Ovary (tissue), 9 donors: ENCODE data around the gene SHF. TPM values are rescaled to one million over a fixed set of nuclear protein-coding genes. Genes with fewer than 3 reads are reported as not detected.

Experiments used
- DNase-seq, 5 donors: peaks; one replicate each; pipeline ENCODE4 v3.0.0-alpha.2; 2019 to 2020
- H3K27ac ChIP-seq, 2 donors: fragments of 200-600 bp; one replicate each; pipeline versions ENCODE4 v1.5.1 to v1.8.0; 2019 to 2022
- H3K27me3 ChIP-seq: fragments of 200-600 bp; one replicate; pipeline ENCODE4 v1.8.0; 2022
- H3K36me3 ChIP-seq: fragments of 200-600 bp; sonication (generic); one replicate; pipeline ENCODE4 v1.5.1; 2019
- H3K4me1 ChIP-seq: one replicate; pipeline ENCODE4 v1.8.1; 2013; ENCODE audit warnings: mild to moderate bottlenecking, moderate library complexity; ENCODE audit not compliant: insufficient read depth
- H3K4me3 ChIP-seq: fragments of 200-600 bp; sonication (generic); one replicate; pipeline ENCODE4 v1.5.1; 2017
- H3K9me3 ChIP-seq, 2 donors: fragments of 200-600 bp in 1 of 2; sonication (generic) in 1 of 2; one replicate each; pipeline versions ENCODE4 v1.5.1 to v1.8.1; 2013 to 2019; ENCODE audit warnings: mild to moderate bottlenecking in 1 of 2, moderate library complexity in 1 of 2
- EP300 ChIP-seq: sonication (generic); formaldehyde crosslinking; IDR thresholded peaks from one replicate; pipeline ENCODE4 v1.6.1; 2017; ENCODE audit warnings: antibody characterized with exemption
- POLR2A ChIP-seq: fragments of 450-650 bp; IDR thresholded peaks from one replicate; pipeline ENCODE4 v1.6.1; 2017; ENCODE audit warnings: antibody characterized with exemption, mild to moderate bottlenecking, moderate library complexity
- WGBS, 3 donors: extraction: QIAGEN DNeasy Blood & Tissue Kit in 1 of 3; methylation state at CpG; one replicate each; pipeline versions ENCODE4 v1.1.5 to v1.1.7; 2013 to 2017; 5-methylcytosine and 5-hydroxymethylcytosine counted together
- intact Hi-C, 4 donors: fragments of 100-400 bp; cut with DNase I; formaldehyde crosslinking; loops; one replicate each; pipeline versions ENCODE4 v1.11.0 to v1.15.1; 2022 to 2023
- polyA plus RNA-seq, 2 donors: library from polyadenylated mRNA; stranded (reverse); fragments of 200-250 nt in 1 of 2; fragments of 350-450 nt in 1 of 2; fragmentation: Illumina TruSeq in 1 of 2; extraction: RNeasy Lipid Tissue Mini Kit (QIAGEN cat#74804) in 1 of 2; gene quantifications; one replicate each; pipeline ENCODE4 v1.2.3, GENCODE V29; 2013 to 2014
- total RNA-seq, 7 donors: library from RNA; depleted of rRNA in 2 of 7; stranded (reverse); fragments of >200 nt in 2 of 7; fragmentation: NEBNext Ultra II Directional in 3 of 7; extraction: Animal tissue kit (Norgen Biotek cat#: 25700) in 3 of 7; gene quantifications; one replicate each; pipeline versions ENCODE4 v1.1.0 to v1.2.4, GENCODE V29; 2016 to 2023
- TF ChIP-seq, protein P1 (sequence below), 3 donors: fragments of 450-650 bp in 2 of 3; fragments of 200-600 bp in 1 of 3; IDR thresholded peaks; one replicate each; pipeline versions ENCODE4 v1.5.1 to v1.8.0; 2016 to 2022; ENCODE audit warnings: antibody characterized with exemption in 3 of 3, mild to moderate bottlenecking in 1 of 3
- donor health status: DM: no; HTN: no; CAD: no; lungs with moderate emphysema.
- donor health status: DM: no; HTN: no; CAD: no.
- donor health status: Bipolar disorder and iron deficiency.
- donor health status: DM: yes; HTN: yes; CAD: no.
- donor health status: DM: no; HTN: no; CAD: no.
- donor health status: DM: yes; HTN: yes; CAD: no.

Gene SHF
- total and polyA plus RNA-seq, 9 donors: 17.5 to 45.3 (median 30.5) TPM

DNA sequence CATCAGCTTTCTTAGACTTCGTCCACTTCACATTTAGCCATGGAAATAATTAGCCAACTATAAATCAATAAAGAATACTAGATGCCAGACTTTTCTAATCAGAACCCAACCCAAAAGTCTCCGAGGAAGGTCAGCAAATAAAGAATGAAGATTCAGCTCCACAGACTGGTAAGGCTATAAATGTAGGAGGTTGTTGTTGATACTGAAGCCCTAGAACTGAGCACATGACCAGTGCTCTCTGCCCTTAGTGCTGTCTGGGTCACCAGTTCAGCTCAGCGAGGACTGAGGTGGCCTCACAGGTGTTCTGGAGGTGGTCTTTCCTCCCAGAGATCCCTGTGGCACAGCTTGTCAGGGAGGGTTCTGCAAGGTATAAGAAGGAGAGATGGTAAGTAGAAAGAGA is 43.4 kb upstream of the SHF start:
- H3K27ac ChIP-seq: no peak overlapping the region
- no peaks in the 10 kb centered on the region for H3K9me3 ChIP-seq
- H3K27me3 ChIP-seq: no peaks in the 10 kb centered on the region
- intact Hi-C loops: no loop called here
- no peak overlapping the region for H3K4me3 ChIP-seq
- H3K36me3 ChIP-seq: no peaks in the 10 kb centered on the region
- DNase-seq: no peak
- H3K4me1 ChIP-seq: no peaks in the 10 kb centered on the region
- TF ChIP-seq, protein P1, sequence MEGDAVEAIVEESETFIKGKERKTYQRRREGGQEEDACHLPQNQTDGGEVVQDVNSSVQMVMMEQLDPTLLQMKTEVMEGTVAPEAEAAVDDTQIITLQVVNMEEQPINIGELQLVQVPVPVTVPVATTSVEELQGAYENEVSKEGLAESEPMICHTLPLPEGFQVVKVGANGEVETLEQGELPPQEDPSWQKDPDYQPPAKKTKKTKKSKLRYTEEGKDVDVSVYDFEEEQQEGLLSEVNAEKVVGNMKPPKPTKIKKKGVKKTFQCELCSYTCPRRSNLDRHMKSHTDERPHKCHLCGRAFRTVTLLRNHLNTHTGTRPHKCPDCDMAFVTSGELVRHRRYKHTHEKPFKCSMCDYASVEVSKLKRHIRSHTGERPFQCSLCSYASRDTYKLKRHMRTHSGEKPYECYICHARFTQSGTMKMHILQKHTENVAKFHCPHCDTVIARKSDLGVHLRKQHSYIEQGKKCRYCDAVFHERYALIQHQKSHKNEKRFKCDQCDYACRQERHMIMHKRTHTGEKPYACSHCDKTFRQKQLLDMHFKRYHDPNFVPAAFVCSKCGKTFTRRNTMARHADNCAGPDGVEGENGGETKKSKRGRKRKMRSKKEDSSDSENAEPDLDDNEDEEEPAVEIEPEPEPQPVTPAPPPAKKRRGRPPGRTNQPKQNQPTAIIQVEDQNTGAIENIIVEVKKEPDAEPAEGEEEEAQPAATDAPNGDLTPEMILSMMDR (IDR thresholded peaks at IDR 0.05): no peak
- TF ChIP-seq POLR2A (no peak), EP300 (no peak)
- WGBS, 3 donors: 51 to 57% (median 56%) methylated on average over 3 of the region's 3 CpGs

DNA sequence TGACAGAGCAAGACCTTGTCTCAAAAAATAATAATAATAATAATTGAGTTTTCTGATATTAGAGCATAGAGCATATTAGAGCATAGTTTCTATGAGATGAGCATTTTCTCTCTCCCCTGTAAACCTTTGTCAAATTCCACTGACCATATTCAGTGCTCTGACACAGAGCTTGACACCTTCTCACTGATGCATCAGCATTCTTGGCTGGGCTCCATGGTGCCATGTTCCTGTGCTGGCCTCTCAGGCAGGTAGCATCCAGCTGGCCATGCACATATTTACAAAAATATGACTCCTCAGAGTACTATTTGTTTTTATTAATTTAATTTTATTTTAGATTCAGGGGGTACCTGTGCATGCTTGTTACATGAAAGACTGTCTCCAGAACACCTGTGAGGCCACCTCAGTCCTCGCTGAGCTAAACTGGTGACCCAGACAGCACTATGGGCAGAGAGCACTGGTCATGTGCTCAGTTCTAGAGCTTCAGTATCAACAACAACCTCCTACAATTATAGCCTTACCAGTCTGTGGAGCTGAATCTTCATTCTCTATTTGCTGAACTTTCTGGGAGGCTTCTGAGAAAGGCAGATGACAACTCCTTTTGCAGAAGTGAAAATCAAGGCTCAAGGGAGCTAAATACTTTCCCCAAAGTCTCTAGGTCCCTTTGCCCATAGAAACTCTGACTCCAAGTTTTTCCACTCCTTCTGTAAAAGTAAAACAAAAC is 42.6 kb upstream of the SHF start:
- H3K27ac ChIP-seq: no peak overlapping the region
- TF ChIP-seq, protein P1 (IDR thresholded peaks at IDR 0.05): no peak
- TF ChIP-seq EP300: no peak
- no peak for DNase-seq
- H3K36me3 ChIP-seq: no peaks in the 10 kb centered on the region
- no peak overlapping the region for H3K4me3 ChIP-seq
- no peaks in the 10 kb centered on the region for H3K27me3 ChIP-seq
- 0 to 52% (median 3%) methylated on average over 1 of the region's 1 CpG for WGBS, 3 donors
- H3K4me1 ChIP-seq: no peaks in the 10 kb centered on the region
- H3K9me3 ChIP-seq: no peaks in the 10 kb centered on the region
- intact Hi-C loops: no loop called here

DNA sequence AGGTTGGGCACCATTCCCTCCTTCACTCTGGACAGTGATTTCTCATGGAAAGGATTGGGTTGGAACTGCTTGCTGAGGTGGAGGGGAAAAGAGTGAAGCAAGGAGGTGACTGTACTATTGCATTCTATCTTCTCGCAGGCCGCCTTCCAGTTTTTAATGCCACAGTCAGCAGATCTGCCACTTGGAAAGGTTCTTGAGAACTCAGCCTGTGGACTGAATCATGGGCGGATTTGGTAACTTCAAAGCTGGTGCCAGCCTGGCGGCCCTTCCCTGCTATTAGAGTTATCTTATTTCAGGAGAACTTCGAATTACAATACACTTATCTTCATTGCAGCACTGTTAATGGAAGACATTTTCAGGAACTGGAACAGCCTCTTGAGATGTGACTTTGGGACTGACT is 41.2 kb upstream of the SHF start:
- H3K27me3 ChIP-seq: no peaks in the 10 kb centered on the region
- 79 to 91% (median 84%) methylated on average over 5 of the region's 5 CpGs for WGBS, 3 donors
- H3K36me3 ChIP-seq: no peaks in the 10 kb centered on the region
- DNase-seq: no peak
- H3K4me1 ChIP-seq: no peaks in the 10 kb centered on the region
- H3K27ac ChIP-seq: no peak overlapping the region
- H3K9me3 ChIP-seq: no peaks in the 10 kb centered on the region
- TF ChIP-seq, protein P1 (IDR thresholded peaks at IDR 0.05): no peak
- TF ChIP-seq POLR2A (no peak), EP300 (no peak)
- no peak overlapping the region for H3K4me3 ChIP-seq
- intact Hi-C loops: no loop called here

DNA sequence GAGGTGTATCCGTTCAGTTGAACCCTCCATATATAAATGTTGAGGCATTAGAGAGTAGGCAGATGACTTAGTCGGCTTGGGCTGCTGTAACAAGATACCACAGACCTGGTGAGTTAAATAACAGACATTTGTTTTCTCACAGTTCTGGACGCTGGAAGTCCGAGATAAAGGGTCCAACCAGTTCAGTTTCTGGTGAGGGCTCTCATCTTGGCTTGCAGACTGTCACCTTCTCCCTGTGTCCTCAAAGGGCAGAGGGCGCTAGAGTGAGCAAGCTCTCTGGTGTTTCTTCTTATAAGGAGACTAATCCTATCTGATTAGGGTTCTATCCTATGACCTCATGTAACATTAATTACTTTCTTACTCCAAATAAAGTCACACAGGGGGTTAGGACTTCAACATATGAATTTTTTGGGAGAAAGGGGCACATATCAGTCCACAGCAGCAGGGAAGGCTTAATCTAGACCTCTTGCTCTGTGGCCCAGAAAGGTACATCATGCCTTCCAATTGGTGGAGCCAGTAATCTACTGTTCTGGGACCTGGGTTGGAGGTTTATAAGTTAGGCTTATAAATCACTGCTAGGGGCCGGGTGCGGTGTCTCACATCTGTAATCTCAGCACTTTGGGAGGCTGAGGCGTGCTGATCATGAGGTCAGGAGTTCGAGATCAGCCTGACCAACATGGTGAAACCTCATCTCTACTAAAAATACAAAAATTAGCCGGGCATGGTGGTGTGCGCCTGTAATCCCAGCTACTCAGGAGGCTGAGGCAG is 37.9 kb upstream of the SHF start:
- intact Hi-C loops: no loop called here
- no peak overlapping the region for H3K27ac ChIP-seq
- H3K4me1 ChIP-seq: no peaks in the 10 kb centered on the region
- H3K27me3 ChIP-seq: no peaks in the 10 kb centered on the region
- 76 to 79% (median 77%) methylated on average over 11 of the region's 11 CpGs for WGBS, 3 donors
- H3K4me3 ChIP-seq: no peak overlapping the region
- H3K36me3 ChIP-seq: no peaks in the 10 kb centered on the region
- no peaks in the 10 kb centered on the region for H3K9me3 ChIP-seq
- DNase-seq: no peak
- TF ChIP-seq, protein P1 (IDR thresholded peaks at IDR 0.05): no peak
- TF ChIP-seq POLR2A: no peak
- no peak for TF ChIP-seq EP300
